Measurements from ENCODE around the gene RASA4.
"Not testable (repeated sequence)": the region's sequence is repeated elsewhere in the genome, so short reads cannot be mapped to it uniquely, and the experiment has no call there.

Gene RASA4

DNA sequence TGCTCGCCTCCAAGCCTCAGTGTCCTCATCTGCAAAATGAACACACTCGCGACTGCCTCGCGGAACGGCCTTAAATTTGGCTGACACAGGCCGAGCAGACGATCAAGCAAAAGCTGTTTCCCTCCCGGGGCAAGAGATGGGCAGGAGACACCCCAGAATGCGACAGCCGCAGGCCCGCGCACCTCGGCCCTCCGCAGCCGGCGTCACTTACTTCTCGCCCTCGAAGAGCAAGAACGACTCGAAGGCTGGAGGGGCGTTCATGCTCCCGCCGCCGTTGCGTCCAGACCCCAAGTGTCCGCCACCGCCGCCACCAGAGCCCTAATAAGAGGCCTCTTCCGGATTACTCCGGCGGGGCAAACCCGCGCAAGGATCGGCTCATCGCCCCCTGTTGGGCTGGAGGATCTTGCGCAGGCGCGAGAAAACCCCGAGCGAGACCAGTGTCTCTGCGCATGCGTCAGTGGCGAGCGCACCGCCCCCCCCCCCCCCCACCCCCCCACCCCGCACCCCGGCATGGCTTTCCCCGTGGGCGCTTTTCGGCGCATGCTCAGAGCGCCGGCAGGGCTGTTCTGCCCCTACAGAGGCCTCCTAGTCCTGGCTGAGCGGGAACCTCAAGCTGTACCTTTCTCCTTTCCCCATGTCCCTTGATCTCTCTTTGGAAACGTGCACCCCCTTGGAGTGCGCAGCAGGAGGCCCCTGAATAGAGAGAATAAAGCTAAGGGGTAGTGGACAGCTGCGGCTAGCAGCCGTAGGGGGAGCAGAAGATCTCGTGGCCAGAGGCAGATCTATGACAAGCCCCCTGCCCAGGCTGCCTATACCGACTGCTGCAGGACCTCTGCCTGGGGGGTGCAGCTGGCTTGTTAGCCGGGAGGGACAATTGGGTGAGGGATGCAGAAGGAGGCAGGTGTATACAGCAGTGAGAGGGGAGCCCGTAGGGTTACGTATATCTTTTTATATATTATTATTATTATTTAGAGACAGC lies 44.0 kb downstream of the RASA4 start, which contains the start of gene POLR2J3:
TSS of gene POLR2J3 (minus strand) at position 323 of the 979 bp plus-strand sequence. CDS start at position 261, 62 bp downstream.
- CTCF ChIA-PET; H3K4me1 ChIP-seq (ENCODE audit: control extremely low read depth in 1 of 4, control insufficient read depth in 4 of 4, insufficient read depth in 4 of 4, low read length in 3 of 4); H3K27me3 ChIP-seq (replicated peaks in 2 of 5; ENCODE audit: control insufficient read depth in 4 of 5, insufficient read depth in 5 of 5, low read length in 4 of 5); H3K9me3 ChIP-seq (ENCODE audit: control extremely low read depth in 1 of 5, control insufficient read depth in 4 of 5, insufficient read depth in 2 of 5, low read depth in 1 of 5, low read length in 4 of 5); POLR2A ChIA-PET; H3K36me3 ChIP-seq (ENCODE audit: control insufficient read depth in 4 of 4, insufficient read depth in 4 of 4, low read length in 3 of 4): not testable (repeated sequence)
- peak within 1 kb of the TSS; percentile 51 to 85 (median 73) for H3K4me3 ChIP-seq (ENCODE audit: control insufficient read depth in 1 of 7, extremely low read depth in 1 of 7, insufficient read depth in 4 of 7, low read depth in 2 of 7, low read length in 6 of 7)
- DNase-seq, result peak in 2 of 3 donors; percentile 90 to 94
- H3K27ac ChIP-seq (ENCODE audit: insufficient read depth in 1 of 2, low read depth in 1 of 2, low read length in 2 of 2, poor library complexity in 1 of 2, severe bottlenecking in 2 of 2), result peak within 1 kb of the TSS; percentile 54 to 82
- 0% methylated on average over 23 of the region's 64 CpGs for WGBS (ENCODE audit: insufficient coverage)

GRCh38 chr7:102568620-102569019 lies 47.9 kb downstream of the RASA4 start:
- WGBS (ENCODE audit: insufficient coverage), result no CpG with 5 or more reads among the region's 11 CpGs
- H3K36me3 ChIP-seq (ENCODE audit: control insufficient read depth in 4 of 4, insufficient read depth in 4 of 4, low read length in 3 of 4); H3K9me3 ChIP-seq (ENCODE audit: control extremely low read depth in 1 of 5, control insufficient read depth in 4 of 5, insufficient read depth in 2 of 5, low read depth in 1 of 5, low read length in 4 of 5); POLR2A ChIA-PET; CTCF ChIA-PET; H3K27ac ChIP-seq (ENCODE audit: insufficient read depth in 1 of 2, low read depth in 1 of 2, low read length in 2 of 2, poor library complexity in 1 of 2, severe bottlenecking in 2 of 2); H3K27me3 ChIP-seq (replicated peaks in 2 of 5; ENCODE audit: control insufficient read depth in 4 of 5, insufficient read depth in 5 of 5, low read length in 4 of 5); H3K4me1 ChIP-seq (ENCODE audit: control extremely low read depth in 1 of 4, control insufficient read depth in 4 of 4, insufficient read depth in 4 of 4, low read length in 3 of 4); H3K4me3 ChIP-seq (ENCODE audit: control insufficient read depth in 1 of 7, extremely low read depth in 1 of 7, insufficient read depth in 4 of 7, low read depth in 2 of 7, low read length in 6 of 7); DNase-seq: not testable (repeated sequence)

GRCh38 chr7:102550808-102551422 lies 65.6 kb downstream of the RASA4 start, which contains the start of gene SPDYE2:
Gene SPDYE2, plus strand, starts transcription at chr7:102551226. Its CDS starts 2,030 bp downstream, at chr7:102553256.
- H3K4me3 ChIP-seq (ENCODE audit: control insufficient read depth in 1 of 7, extremely low read depth in 1 of 7, insufficient read depth in 4 of 7, low read depth in 2 of 7, low read length in 6 of 7); H3K4me1 ChIP-seq (ENCODE audit: control extremely low read depth in 1 of 4, control insufficient read depth in 4 of 4, insufficient read depth in 4 of 4, low read length in 3 of 4); H3K27me3 ChIP-seq (replicated peaks in 2 of 5; ENCODE audit: control insufficient read depth in 4 of 5, insufficient read depth in 5 of 5, low read length in 4 of 5); DNase-seq; CTCF ChIA-PET; H3K9me3 ChIP-seq (ENCODE audit: control extremely low read depth in 1 of 5, control insufficient read depth in 4 of 5, insufficient read depth in 2 of 5, low read depth in 1 of 5, low read length in 4 of 5); POLR2A ChIA-PET; H3K36me3 ChIP-seq (ENCODE audit: control insufficient read depth in 4 of 4, insufficient read depth in 4 of 4, low read length in 3 of 4); H3K27ac ChIP-seq (ENCODE audit: insufficient read depth in 1 of 2, low read depth in 1 of 2, low read length in 2 of 2, poor library complexity in 1 of 2, severe bottlenecking in 2 of 2): not testable (repeated sequence)
- WGBS (ENCODE audit: insufficient coverage), result no CpG with 5 or more reads among the region's 6 CpGs

DNA sequence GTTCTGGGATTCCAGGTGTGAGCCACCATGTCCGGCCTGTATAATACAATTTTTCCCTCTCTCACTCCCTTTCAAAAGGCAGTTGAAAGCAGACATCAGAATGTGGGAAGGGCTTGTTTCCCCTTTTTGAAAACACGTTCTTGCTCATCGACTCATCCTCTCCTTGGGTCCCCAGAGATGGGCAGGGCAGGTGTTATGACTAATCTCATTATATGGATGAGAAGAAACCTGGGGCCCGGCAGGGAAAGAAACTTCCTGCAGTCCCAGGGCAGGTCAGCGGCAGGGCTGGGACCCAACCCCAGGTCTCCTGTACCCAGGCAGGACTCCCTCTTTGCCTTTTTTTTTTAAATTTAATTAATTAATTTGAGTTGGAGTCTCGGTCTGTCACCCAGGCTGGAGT lies 70.2 kb downstream of the RASA4 start:
- DNase-seq; H3K4me3 ChIP-seq (ENCODE audit: control insufficient read depth in 1 of 7, extremely low read depth in 1 of 7, insufficient read depth in 4 of 7, low read depth in 2 of 7, low read length in 6 of 7); H3K4me1 ChIP-seq (ENCODE audit: control extremely low read depth in 1 of 4, control insufficient read depth in 4 of 4, insufficient read depth in 4 of 4, low read length in 3 of 4); H3K27ac ChIP-seq (ENCODE audit: insufficient read depth in 1 of 2, low read depth in 1 of 2, low read length in 2 of 2, poor library complexity in 1 of 2, severe bottlenecking in 2 of 2); CTCF ChIA-PET; H3K36me3 ChIP-seq (ENCODE audit: control insufficient read depth in 4 of 4, insufficient read depth in 4 of 4, low read length in 3 of 4); H3K9me3 ChIP-seq (ENCODE audit: control extremely low read depth in 1 of 5, control insufficient read depth in 4 of 5, insufficient read depth in 2 of 5, low read depth in 1 of 5, low read length in 4 of 5); H3K27me3 ChIP-seq (replicated peaks in 2 of 5; ENCODE audit: control insufficient read depth in 4 of 5, insufficient read depth in 5 of 5, low read length in 4 of 5); POLR2A ChIA-PET: not testable (repeated sequence)
- WGBS (ENCODE audit: insufficient coverage), result no CpG with 5 or more reads among the region's 6 CpGs

GRCh38 chr7:102545288-102545687 lies 71.3 kb downstream of the RASA4 start:
- DNase-seq; H3K27ac ChIP-seq (ENCODE audit: insufficient read depth in 1 of 2, low read depth in 1 of 2, low read length in 2 of 2, poor library complexity in 1 of 2, severe bottlenecking in 2 of 2); H3K9me3 ChIP-seq (ENCODE audit: control extremely low read depth in 1 of 5, control insufficient read depth in 4 of 5, insufficient read depth in 2 of 5, low read depth in 1 of 5, low read length in 4 of 5); H3K4me1 ChIP-seq (ENCODE audit: control extremely low read depth in 1 of 4, control insufficient read depth in 4 of 4, insufficient read depth in 4 of 4, low read length in 3 of 4); POLR2A ChIA-PET; H3K27me3 ChIP-seq (replicated peaks in 2 of 5; ENCODE audit: control insufficient read depth in 4 of 5, insufficient read depth in 5 of 5, low read length in 4 of 5); H3K36me3 ChIP-seq (ENCODE audit: control insufficient read depth in 4 of 4, insufficient read depth in 4 of 4, low read length in 3 of 4); H3K4me3 ChIP-seq (ENCODE audit: control insufficient read depth in 1 of 7, extremely low read depth in 1 of 7, insufficient read depth in 4 of 7, low read depth in 2 of 7, low read length in 6 of 7); CTCF ChIA-PET: not testable (repeated sequence)
- WGBS (ENCODE audit: insufficient coverage), result no CpG with 5 or more reads among the region's 12 CpGs

- WGBS (ENCODE audit: insufficient coverage), result no CpG with 5 or more reads among the region's 1 CpG
- H3K4me3 ChIP-seq (ENCODE audit: control insufficient read depth in 1 of 7, extremely low read depth in 1 of 7, insufficient read depth in 4 of 7, low read depth in 2 of 7, low read length in 6 of 7); H3K36me3 ChIP-seq (ENCODE audit: control insufficient read depth in 4 of 4, insufficient read depth in 4 of 4, low read length in 3 of 4); DNase-seq; CTCF ChIA-PET; H3K27ac ChIP-seq (ENCODE audit: insufficient read depth in 1 of 2, low read depth in 1 of 2, low read length in 2 of 2, poor library complexity in 1 of 2, severe bottlenecking in 2 of 2); POLR2A ChIA-PET; H3K4me1 ChIP-seq (ENCODE audit: control extremely low read depth in 1 of 4, control insufficient read depth in 4 of 4, insufficient read depth in 4 of 4, low read length in 3 of 4); H3K27me3 ChIP-seq (replicated peaks in 2 of 5; ENCODE audit: control insufficient read depth in 4 of 5, insufficient read depth in 5 of 5, low read length in 4 of 5); H3K9me3 ChIP-seq (ENCODE audit: control extremely low read depth in 1 of 5, control insufficient read depth in 4 of 5, insufficient read depth in 2 of 5, low read depth in 1 of 5, low read length in 4 of 5): not testable (repeated sequence)
Measured at GRCh38 chr7:102544372-102544771, 72.2 kb downstream of the RASA4 start.

GRCh38 chr7:102543596-102543995 lies 73.0 kb downstream of the RASA4 start, which contains the start of gene UPK3BL2:
Gene UPK3BL2, minus strand, starts transcription at chr7:102543696. Its CDS starts 60 bp downstream, at chr7:102543636.
- H3K4me1 ChIP-seq (ENCODE audit: control extremely low read depth in 1 of 4, control insufficient read depth in 4 of 4, insufficient read depth in 4 of 4, low read length in 3 of 4); POLR2A ChIA-PET; H3K4me3 ChIP-seq (ENCODE audit: control insufficient read depth in 1 of 7, extremely low read depth in 1 of 7, insufficient read depth in 4 of 7, low read depth in 2 of 7, low read length in 6 of 7); H3K9me3 ChIP-seq (ENCODE audit: control extremely low read depth in 1 of 5, control insufficient read depth in 4 of 5, insufficient read depth in 2 of 5, low read depth in 1 of 5, low read length in 4 of 5); DNase-seq; H3K27me3 ChIP-seq (replicated peaks in 2 of 5; ENCODE audit: control insufficient read depth in 4 of 5, insufficient read depth in 5 of 5, low read length in 4 of 5); H3K27ac ChIP-seq (ENCODE audit: insufficient read depth in 1 of 2, low read depth in 1 of 2, low read length in 2 of 2, poor library complexity in 1 of 2, severe bottlenecking in 2 of 2); CTCF ChIA-PET; H3K36me3 ChIP-seq (ENCODE audit: control insufficient read depth in 4 of 4, insufficient read depth in 4 of 4, low read length in 3 of 4): not testable (repeated sequence)
- no CpG with 5 or more reads among the region's 8 CpGs for WGBS (ENCODE audit: insufficient coverage)
